ENCODE measurements around the gene FOXP4. TPM values are rescaled to one million over a fixed set of nuclear protein-coding genes. Genes with fewer than 3 reads are reported as not detected.

Gene FOXP4
- total and polyA plus RNA-seq, 2 of the 13 experiments (the other 11 are each of a cell fraction or from before 2014, with no cell fraction given): 11.0 to 12.4 TPM

GRCh38 chr6:41577356-41578216 is 31.4 kb downstream of the FOXP4 start (continued):
- TF ChIP-seq, protein P1, sequence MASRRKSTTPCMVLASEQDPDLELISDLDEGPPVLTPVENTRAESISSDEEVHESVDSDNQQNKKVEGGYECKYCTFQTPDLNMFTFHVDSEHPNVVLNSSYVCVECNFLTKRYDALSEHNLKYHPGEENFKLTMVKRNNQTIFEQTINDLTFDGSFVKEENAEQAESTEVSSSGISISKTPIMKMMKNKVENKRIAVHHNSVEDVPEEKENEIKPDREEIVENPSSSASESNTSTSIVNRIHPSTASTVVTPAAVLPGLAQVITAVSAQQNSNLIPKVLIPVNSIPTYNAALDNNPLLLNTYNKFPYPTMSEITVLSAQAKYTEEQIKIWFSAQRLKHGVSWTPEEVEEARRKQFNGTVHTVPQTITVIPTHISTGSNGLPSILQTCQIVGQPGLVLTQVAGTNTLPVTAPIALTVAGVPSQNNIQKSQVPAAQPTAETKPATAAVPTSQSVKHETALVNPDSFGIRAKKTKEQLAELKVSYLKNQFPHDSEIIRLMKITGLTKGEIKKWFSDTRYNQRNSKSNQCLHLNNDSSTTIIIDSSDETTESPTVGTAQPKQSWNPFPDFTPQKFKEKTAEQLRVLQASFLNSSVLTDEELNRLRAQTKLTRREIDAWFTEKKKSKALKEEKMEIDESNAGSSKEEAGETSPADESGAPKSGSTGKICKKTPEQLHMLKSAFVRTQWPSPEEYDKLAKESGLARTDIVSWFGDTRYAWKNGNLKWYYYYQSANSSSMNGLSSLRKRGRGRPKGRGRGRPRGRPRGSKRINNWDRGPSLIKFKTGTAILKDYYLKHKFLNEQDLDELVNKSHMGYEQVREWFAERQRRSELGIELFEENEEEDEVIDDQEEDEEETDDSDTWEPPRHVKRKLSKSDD (CRISPR knock-in tag; IDR thresholded peaks at IDR 0.05; ENCODE audit: low read depth): no peak
- TF ChIP-seq, protein P2, sequence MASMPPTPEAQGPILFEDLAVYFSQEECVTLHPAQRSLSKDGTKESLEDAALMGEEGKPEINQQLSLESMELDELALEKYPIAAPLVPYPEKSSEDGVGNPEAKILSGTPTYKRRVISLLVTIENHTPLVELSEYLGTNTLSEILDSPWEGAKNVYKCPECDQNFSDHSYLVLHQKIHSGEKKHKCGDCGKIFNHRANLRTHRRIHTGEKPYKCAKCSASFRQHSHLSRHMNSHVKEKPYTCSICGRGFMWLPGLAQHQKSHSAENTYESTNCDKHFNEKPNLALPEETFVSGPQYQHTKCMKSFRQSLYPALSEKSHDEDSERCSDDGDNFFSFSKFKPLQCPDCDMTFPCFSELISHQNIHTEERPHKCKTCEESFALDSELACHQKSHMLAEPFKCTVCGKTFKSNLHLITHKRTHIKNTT (CRISPR knock-in tag; IDR thresholded peaks at IDR 0.05): peak; percentile 75; the same call in 1 of the 2 replicates
- no peak for TF ChIP-seq RAD51 (IDR thresholded peaks at IDR 0.05; ENCODE audit: borderline replicate concordance)
- TF ChIP-seq ZNF776 (CRISPR knock-in tag; IDR thresholded peaks at IDR 0.05): no peak
- 0 out of 2 replicates have a peak, but pooled peaks have one; percentile 42 for TF ChIP-seq MTERF4 (CRISPR knock-in tag; IDR thresholded peaks at IDR 0.05)
- no peak for TF ChIP-seq ZNF746 (CRISPR knock-in tag; IDR thresholded peaks at IDR 0.05)
- no peak for TF ChIP-seq CREB1 (IDR thresholded peaks at IDR 0.05)
- TF ChIP-seq CREB1 (CRISPR knock-in tag; IDR thresholded peaks at IDR 0.05): no peak
- no peak for TF ChIP-seq HMGXB3 (CRISPR knock-in tag; IDR thresholded peaks at IDR 0.05; ENCODE audit: borderline replicate concordance)
- TF ChIP-seq, protein P3, sequence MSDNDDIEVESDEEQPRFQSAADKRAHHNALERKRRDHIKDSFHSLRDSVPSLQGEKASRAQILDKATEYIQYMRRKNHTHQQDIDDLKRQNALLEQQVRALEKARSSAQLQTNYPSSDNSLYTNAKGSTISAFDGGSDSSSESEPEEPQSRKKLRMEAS (IDR thresholded peaks at IDR 0.05): no peak
- no peak; the same call in 1 of the 2 replicates for TF ChIP-seq MXD1 (CRISPR knock-in tag; IDR thresholded peaks at IDR 0.05)
- no peak for TF ChIP-seq AGO1 (IDR thresholded peaks at IDR 0.05; ENCODE audit: low read depth, low read length, poor library complexity, severe bottlenecking)
- no peak for TF ChIP-seq ZNF562 (CRISPR knock-in tag; IDR thresholded peaks at IDR 0.05; ENCODE audit: borderline replicate concordance)
- TF ChIP-seq KDM4B (CRISPR knock-in tag; IDR thresholded peaks at IDR 0.05): no peak
- TF ChIP-seq MATR3 (CRISPR knock-in tag; IDR thresholded peaks at IDR 0.05): no peak
- TF ChIP-seq RNF2 (conservative IDR thresholded peaks at IDR 0.05; ENCODE audit: low read depth): no peak

Data from HepG2 (cell line).